ENCODE measurements around the gene ASPG.

Gene ASPG

DNA sequence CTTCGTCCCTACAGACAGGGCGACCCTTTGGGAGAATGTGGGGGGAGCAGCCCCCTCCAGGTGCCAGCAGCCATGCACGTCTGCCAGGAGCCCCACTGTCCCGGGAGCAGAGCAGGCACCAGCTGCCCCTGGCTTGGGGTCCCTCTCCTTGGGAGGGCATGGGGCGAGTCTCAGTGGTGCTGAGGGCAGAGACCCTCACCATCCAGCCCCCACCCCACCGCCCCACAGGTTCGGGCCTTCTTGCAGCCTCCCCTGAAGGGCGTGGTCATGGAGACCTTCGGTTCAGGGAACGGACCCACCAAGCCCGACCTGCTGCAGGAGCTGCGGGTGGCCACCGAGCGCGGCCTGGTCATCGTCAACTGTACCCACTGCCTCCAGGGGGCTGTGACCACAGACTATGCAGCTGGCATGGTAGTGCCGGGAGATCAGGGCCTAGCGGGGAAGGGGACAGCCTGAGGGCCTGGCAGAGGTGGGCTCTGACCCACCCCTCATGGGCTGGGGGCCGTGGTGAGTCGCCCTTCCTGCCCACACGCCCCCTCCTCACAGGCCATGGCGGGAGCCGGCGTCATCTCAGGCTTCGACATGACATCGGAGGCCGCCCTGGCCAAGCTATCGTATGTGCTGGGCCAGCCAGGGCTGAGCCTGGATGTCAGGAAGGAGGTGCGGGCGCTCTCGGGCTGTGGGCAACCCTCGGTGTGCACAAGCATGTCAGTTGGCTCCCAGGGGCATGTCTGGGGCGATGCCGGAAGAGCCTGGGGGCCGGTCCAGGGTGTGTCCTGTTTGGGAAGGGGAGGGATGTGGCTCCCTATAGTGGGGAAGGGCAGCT is 18.8 kb downstream of the ASPG start:
- in situ Hi-C loops (cut with HindIII; ENCODE audit: low sequenced_read_pairs) = no loop called here

DNA sequence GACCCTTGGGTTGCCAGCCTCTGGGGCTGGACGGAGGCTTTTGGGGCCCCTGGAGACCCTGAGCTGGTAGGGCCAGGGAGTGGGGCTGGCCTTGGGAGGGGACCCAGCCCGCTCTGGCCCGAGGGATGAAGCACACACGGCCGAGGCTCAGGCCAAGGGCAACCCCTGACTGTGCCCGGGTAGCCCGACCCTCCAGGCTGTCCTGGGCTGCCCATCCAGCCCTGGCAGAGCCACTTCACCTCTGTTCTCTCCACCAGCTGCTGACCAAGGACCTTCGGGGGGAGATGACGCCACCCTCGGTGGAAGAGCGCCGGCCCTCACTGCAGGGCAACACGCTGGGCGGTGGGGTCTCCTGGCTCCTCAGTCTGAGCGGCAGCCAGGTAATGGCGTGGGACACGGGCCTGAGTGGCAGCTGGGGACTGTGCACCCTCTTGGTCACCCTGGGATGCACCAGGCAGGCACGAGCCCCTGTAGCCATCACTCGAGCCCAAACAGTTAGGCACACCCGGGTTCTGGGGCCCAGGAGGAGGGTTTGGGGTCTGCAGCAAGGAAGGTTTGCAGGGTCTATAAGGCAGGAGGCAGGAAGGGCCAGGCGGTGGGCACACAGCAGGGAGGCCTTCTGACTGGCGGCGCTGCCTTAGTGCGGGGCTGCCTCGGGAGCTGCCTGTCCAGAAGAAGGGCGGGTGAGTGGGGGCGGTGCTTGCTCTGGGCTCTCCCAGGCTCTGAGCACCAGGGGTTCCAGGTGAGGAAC is 19.7 kb downstream of the ASPG start:
- in situ Hi-C loops (cut with HindIII; ENCODE audit: low sequenced_read_pairs) = no loop called here

- in situ Hi-C loops (cut with HindIII; ENCODE audit: low sequenced_read_pairs) = no loop called here
These were observed 20.4 kb downstream of the ASPG start for GRCh38 chr14:104105822-104106470.

DNA sequence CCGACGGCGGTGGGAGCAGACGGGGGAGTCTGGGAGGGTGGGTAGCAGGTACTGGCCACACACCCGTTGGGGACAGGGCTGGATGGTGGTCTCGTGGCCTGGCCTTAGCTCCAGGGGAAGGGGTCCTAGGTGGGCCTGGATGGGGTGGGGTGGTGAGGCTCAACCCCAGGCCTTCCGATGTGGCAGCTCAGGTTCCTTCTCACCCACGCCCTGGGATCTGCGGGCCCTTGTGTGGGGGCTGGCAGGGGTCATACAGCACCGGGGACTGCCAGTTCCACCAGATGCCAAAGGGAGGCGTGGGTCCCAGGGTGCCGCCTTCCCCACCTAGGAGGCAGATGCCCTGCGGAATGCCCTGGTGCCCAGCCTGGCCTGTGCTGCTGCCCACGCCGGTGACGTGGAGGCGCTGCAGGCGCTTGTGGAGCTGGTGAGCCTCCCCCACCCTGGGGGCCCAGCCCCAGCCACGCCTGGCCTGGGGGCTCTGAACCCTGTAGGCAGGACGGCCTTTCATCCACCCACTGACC is 21.0 kb downstream of the ASPG start:
- in situ Hi-C loops (cut with HindIII; ENCODE audit: low sequenced_read_pairs) = no loop called here

- in situ Hi-C loops (cut with HindIII; ENCODE audit: low sequenced_read_pairs) = no loop called here
These were observed 21.6 kb downstream of the ASPG start for GRCh38 chr14:104107101-104107581.

DNA sequence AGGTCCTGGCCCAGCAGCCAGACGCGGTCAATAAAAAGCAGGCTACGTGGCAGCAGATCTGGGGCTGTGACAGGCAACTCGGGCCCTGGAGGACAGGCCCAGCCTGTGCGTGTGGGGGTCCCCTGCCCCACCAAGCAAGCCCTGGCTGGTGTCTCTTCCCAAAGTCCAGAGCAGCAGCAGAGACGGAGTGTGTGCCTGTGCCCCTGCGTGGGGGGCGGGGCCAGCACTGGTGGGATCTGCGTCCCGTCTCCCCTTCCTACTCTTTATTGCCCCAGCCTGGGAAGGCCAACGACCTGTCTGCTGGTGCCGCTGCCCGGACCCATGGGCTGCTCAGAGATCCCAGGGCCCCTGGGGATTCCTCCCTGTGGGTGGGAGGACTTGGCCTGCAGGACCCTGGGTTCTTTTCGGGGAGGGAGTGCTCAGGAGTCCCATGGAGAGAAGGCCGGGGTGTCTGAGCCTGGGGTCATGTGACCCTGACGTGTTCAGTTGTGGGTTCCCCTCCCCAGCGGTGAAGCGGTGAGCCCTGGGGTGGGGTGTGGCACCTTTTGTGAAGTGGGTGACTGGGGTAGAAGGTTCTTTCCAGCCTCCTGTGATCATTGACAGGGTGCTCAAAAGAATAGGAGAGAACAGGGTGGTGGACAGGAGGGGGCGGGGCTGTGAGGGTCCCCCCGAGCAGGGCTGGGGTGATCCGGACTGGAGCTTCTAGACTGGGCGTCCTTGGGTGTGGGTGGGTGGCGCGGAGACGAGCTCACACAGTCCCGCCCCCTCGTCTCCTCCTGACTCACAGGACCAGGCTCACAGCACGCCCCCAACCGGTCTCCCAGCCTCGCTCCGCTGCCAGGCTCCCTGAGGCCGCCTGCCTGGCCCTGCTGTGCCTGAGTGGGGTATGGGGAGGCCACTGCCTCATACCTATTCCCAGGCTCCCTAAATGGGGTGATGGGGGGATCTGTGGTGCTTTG is 22.4 kb downstream of the ASPG start:
- in situ Hi-C loops (cut with HindIII; ENCODE audit: low sequenced_read_pairs) = no loop called here

GRCh38 chr14:104108570-104109541 is 23.4 kb downstream of the ASPG start:
- in situ Hi-C loops (cut with HindIII; ENCODE audit: low sequenced_read_pairs) = no loop called here

DNA sequence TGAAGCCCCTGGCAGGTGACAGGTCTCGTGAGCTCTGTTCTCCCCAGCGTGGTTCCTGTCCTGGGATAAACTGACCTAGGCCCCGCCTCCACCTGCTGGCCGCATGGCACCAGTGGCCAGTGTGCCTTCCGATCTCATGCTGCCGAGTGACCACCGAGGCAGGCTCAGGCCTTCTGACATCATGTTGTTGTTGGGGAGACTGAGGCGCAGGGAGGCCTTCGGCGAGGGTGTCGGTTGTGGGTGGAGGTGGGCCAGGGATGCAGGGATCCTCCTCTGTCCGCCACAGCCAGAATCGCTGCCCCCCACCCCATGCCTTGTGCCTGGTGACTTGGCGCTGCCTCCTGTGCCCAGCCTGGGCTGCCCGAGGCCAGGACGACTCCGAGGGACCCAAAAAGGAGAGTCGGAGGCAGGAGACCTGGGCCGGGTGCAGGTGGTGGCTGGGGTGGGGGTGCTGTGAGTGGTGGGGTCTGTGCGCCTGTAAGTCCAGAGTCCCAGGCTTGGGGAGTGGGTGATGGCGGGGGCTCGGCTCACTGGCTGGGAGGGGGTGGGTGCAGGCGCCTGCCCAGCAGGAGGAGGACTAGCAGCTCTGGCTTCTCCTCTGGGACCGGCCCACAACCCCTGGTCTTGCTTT is 24.3 kb downstream of the ASPG start:
- in situ Hi-C loops (cut with HindIII; ENCODE audit: low sequenced_read_pairs) = no loop called here

DNA sequence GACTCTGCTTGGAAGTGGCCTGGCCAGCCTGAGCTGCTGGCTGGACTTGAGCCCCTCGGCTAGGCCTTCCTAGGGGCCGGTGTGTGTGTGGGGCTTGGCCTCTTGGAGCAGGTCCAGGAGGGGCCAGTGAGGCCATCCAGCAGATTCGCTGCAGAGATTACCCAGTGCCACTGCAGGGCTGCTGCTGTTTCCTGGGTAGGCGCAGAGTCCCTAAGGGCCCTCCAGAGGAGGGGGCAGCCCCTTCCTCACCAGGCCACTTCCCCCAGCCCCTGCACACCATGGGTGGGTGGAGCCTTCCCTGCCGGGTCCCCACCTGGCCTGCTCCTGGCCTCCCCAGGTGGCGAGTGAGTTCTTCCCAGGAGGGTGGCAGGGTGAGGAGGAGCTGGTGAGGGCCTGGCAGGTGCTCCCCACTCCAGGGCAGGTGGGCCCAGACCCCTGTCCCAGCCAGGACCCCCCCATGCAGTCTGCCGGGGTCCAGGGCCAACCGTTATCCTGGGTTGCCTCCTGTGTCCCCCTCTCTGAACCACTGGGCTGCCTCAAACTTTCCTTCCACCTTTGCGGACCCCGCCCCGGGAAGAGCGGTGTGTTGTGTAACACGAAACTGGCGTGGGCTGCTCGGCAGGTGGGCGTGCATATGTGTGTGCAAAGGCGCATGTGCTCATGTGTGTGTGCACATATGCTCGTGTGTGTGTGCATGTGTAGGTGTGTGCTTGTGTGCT is 25.1 kb downstream of the ASPG start:
- in situ Hi-C loops (cut with HindIII; ENCODE audit: low sequenced_read_pairs) = no loop called here

DNA sequence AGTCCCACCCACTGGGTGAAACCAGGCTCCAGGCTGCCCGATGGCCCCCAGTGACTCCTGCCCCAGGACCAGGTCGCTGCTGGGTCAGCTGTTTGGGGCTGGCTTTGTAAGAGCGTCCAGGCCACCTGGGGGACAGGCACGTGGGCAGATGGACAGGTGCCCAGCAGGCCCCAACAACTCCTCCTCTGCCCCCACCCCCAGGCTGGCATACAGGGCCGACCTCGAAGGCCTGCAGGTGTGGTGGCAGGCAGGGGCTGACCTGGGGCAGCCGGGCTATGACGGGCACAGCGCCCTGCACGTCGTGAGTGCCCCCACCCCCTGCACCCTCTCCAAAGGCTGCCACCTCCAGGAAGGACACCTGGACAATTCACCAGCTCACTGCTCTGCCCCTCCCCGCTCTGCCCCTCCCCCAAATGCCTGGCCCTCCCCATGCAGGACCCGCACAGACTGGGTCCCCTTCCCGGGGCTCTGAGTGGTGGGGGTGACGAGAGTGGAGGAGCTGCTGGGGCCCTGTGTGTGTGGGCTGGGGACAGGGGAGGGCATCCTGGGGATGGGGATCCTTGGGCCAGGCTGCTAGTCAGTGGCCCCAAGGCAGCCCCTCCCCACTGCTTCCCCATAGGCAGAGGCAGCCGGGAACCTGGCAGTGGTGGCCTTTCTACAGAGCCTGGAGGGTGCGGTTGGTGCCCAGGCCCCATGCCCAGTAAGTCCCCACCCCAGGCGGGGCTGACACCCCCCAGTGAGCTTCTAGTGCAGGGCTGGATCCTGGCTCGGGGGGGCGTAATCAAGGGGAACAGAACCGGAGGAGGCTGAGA is 26.0 kb downstream of the ASPG start:
- in situ Hi-C loops (cut with HindIII; ENCODE audit: low sequenced_read_pairs) = no loop called here

DNA sequence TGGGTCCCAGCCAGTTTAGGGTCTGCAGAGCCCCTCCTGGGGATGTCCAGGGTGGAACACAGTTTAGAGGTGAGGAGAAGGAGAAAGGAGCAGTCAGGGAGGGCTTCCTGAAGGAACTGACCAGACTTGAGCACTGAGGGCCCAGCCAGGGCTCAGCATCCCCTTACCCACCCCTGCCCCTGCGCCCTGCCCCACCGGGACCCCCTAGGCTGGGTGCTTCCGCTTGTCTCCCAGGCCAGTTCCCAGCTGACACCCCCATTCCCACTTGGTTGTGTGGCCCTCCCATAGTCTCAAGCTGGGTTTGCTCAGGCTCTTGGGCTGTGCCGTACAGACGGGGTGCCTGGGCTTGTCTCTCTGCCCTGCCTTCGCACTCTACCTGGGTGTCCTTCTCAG is 26.6 kb downstream of the ASPG start:
- in situ Hi-C loops (cut with HindIII; ENCODE audit: low sequenced_read_pairs) = no loop called here

GRCh38 chr14:104112609-104113571 is 27.4 kb downstream of the ASPG start:
- in situ Hi-C loops (cut with HindIII; ENCODE audit: low sequenced_read_pairs) = no loop called here

- in situ Hi-C loops (cut with HindIII; ENCODE audit: low sequenced_read_pairs) = no loop called here
These were observed 28.3 kb downstream of the ASPG start for GRCh38 chr14:104113631-104114420.

- in situ Hi-C loops (cut with HindIII; ENCODE audit: low sequenced_read_pairs) = no loop called here
These were observed 29.1 kb downstream of the ASPG start for GRCh38 chr14:104114421-104115130.
